WTC11 (cell line): ENCODE measurements around the gene PAK3. TPM values are rescaled to one million over a fixed set of nuclear protein-coding genes. Genes with fewer than 3 reads are reported as not detected.

Experiments used
- ATAC-seq: fragments of 200-7000 bp; cut with Tn5 transposase; 2 replicates; pipeline ENCODE4 v1.10.0; 2021; ENCODE audit warnings: mild to moderate bottlenecking, moderate library complexity
- CTCF ChIA-PET: fragments of 300-600 bp; sonication (Branson Sonifier 250); formaldehyde crosslinking; loops from one replicate; lab custom pipeline; 2021; ENCODE audit warnings: antibody characterized with exemption; lab: Charles Lee
- POLR2A ChIA-PET: fragments of 350-600 bp; sonication (Branson Sonifier 250); formaldehyde crosslinking; loops from one replicate; lab custom pipeline; 2021; ENCODE audit warnings: antibody characterized with exemption; lab: Charles Lee
- DNase-seq: peaks from one replicate; pipeline ENCODE4 v3.0.0; 2021; ENCODE audit warnings: low spot score
- H3K27ac Mint-ChIP-seq: 2 replicates; pipeline ENCODE4 v1.8.0; 2021; ENCODE audit warnings: mixed read lengths
- H3K27me3 Mint-ChIP-seq: 2 replicates; pipeline ENCODE4 v1.8.0; 2021; ENCODE audit warnings: low read depth, mild to moderate bottlenecking, moderate library complexity, mixed read lengths
- H3K36me3 Mint-ChIP-seq: 2 replicates; pipeline ENCODE4 v1.8.0; 2021; ENCODE audit warnings: mixed read lengths
- H3K4me1 Mint-ChIP-seq: 2 replicates; pipeline ENCODE4 v1.8.0; 2022; ENCODE audit warnings: mixed read lengths
- H3K4me3 Mint-ChIP-seq: 2 replicates; pipeline ENCODE4 v1.8.0; 2021; ENCODE audit warnings: mild to moderate bottlenecking, moderate library complexity, mixed read lengths
- H3K9me3 Mint-ChIP-seq: 2 replicates; pipeline ENCODE4 v1.8.0; 2021; ENCODE audit warnings: mixed read lengths
- ARID4B ChIP-seq: sonication (generic); formaldehyde crosslinking; IDR thresholded peaks from 2 replicates; pipeline ENCODE4 v1.8.0; 2023; ENCODE audit warnings: missing genetic modification reagents, mild to moderate bottlenecking, borderline replicate concordance
- ATF1 ChIP-seq: sonication (generic); formaldehyde crosslinking; IDR thresholded peaks from 2 replicates; pipeline ENCODE4 v1.8.1; 2023; ENCODE audit warnings: mild to moderate bottlenecking, moderate library complexity, missing genetic modification reagents
- CDX4 ChIP-seq: fragments of 250-450 bp; sonication (Bioruptor Pico); IDR thresholded peaks from 2 replicates; pipeline ENCODE4 v1.9.0; 2021; ENCODE audit warnings: moderate library complexity, mild to moderate bottlenecking, inconsistent platforms, borderline replicate concordance
- CREB1 ChIP-seq: sonication (generic); formaldehyde crosslinking; IDR thresholded peaks from 2 replicates; pipeline ENCODE4 v1.8.0; 2023; ENCODE audit warnings: mild to moderate bottlenecking, missing genetic modification reagents
- CREM ChIP-seq: sonication (generic); formaldehyde crosslinking; IDR thresholded peaks from 2 replicates; pipeline ENCODE4 v1.8.1; 2022; ENCODE audit warnings: mild to moderate bottlenecking, missing genetic modification reagents, moderate library complexity
- E2F4 ChIP-seq: sonication (generic); formaldehyde crosslinking; IDR thresholded peaks from 2 replicates; pipeline ENCODE4 v1.8.1; 2022; ENCODE audit warnings: low read depth, mild to moderate bottlenecking, moderate library complexity, missing genetic modification reagents, borderline replicate concordance
- ETV6 ChIP-seq: sonication (generic); formaldehyde crosslinking; IDR thresholded peaks from 2 replicates; pipeline ENCODE4 v1.8.1; 2022; ENCODE audit warnings: mild to moderate bottlenecking, missing genetic modification reagents
- FOXK1 ChIP-seq: sonication (generic); formaldehyde crosslinking; IDR thresholded peaks from 2 replicates; pipeline ENCODE4 v1.8.0; 2022; ENCODE audit warnings: mild to moderate bottlenecking, moderate library complexity, missing genetic modification reagents
- FOXP1 ChIP-seq: sonication (generic); formaldehyde crosslinking; IDR thresholded peaks from 2 replicates; pipeline ENCODE4 v1.8.0; 2022; ENCODE audit warnings: missing genetic modification reagents, mild to moderate bottlenecking, moderate library complexity, borderline replicate concordance
- GRHL2 ChIP-seq: fragments of 250-450 bp; sonication (Bioruptor Pico); IDR thresholded peaks from 2 replicates; pipeline ENCODE4 v1.8.0; 2022; ENCODE audit warnings: mild to moderate bottlenecking, moderate library complexity; ENCODE audit not compliant: insufficient replicate concordance, severe bottlenecking
- IRF1 ChIP-seq: sonication (generic); formaldehyde crosslinking; IDR thresholded peaks from 2 replicates; pipeline ENCODE4 v1.8.0; 2023; ENCODE audit warnings: missing genetic modification reagents
- MXD4 ChIP-seq: fragments of 250-450 bp; sonication (Bioruptor Pico); IDR thresholded peaks from 2 replicates; pipeline ENCODE4 v1.8.0; 2021; ENCODE audit warnings: mild to moderate bottlenecking, moderate library complexity, borderline replicate concordance
- NFATC4 ChIP-seq: fragments of 250-450 bp; sonication (Bioruptor Pico); IDR thresholded peaks from 2 replicates; pipeline ENCODE4 v1.9.0; 2021; ENCODE audit warnings: mild to moderate bottlenecking
- NR3C1 ChIP-seq: sonication (generic); formaldehyde crosslinking; conservative IDR thresholded peaks from 2 replicates; pipeline ENCODE4 v1.8.1; 2023; ENCODE audit warnings: low read depth, mild to moderate bottlenecking, missing genetic modification reagents
- PRDM15 ChIP-seq: sonication (generic); formaldehyde crosslinking; IDR thresholded peaks from 2 replicates; pipeline ENCODE4 v1.8.0; 2022; ENCODE audit warnings: missing genetic modification reagents
- RELA ChIP-seq: sonication (generic); formaldehyde crosslinking; IDR thresholded peaks from 2 replicates; pipeline ENCODE4 v1.8.1; 2022; ENCODE audit warnings: missing genetic modification reagents, mild to moderate bottlenecking, borderline replicate concordance
- SOX15 ChIP-seq: fragments of 250-450 bp; sonication (Bioruptor Pico); IDR thresholded peaks from 2 replicates; pipeline ENCODE4 v1.9.0; 2021; ENCODE audit warnings: mild to moderate bottlenecking
- ZNF121 ChIP-seq: sonication (generic); formaldehyde crosslinking; IDR thresholded peaks from 2 replicates; pipeline ENCODE4 v1.8.0; 2023; ENCODE audit warnings: missing genetic modification reagents
- ZNF532 ChIP-seq: fragments of 250-450 bp; sonication (Bioruptor Pico); IDR thresholded peaks from 2 replicates; pipeline ENCODE4 v1.9.0; 2021; ENCODE audit warnings: mild to moderate bottlenecking, borderline replicate concordance
- ZSCAN18 ChIP-seq: fragments of 250-450 bp; sonication (Bioruptor Pico); IDR thresholded peaks from 2 replicates; pipeline ENCODE4 v2.1.2; 2022; ENCODE audit warnings: mild to moderate bottlenecking, moderate library complexity
- total RNA-seq: library from RNA; stranded (reverse); gene quantifications from 3 replicates; pipeline ENCODE4 v1.2.3, GENCODE V29; 2021

Gene PAK3
- total RNA-seq, 1 experiment from 2014 or later = 5.1 TPM

- TF ChIP-seq E2F4 (no peak), ARID4B (CRISPR knock-in tag) (no peak), ZNF121 (no peak), NFATC4 (CRISPR knock-in tag) (no peak), FOXK1 (no peak), RELA (CRISPR knock-in tag) (no peak), ZNF532 (no peak), ATF1 (CRISPR knock-in tag) (no peak), CDX4 (CRISPR knock-in tag) (no peak), CREB1 (CRISPR knock-in tag) (no peak), ETV6 (no peak)
Measured at GRCh38 chrX:111086591-111087006, 9.4 kb upstream of the PAK3 start (continued).

- no peak for DNase-seq
- no peak for ATAC-seq
- ChIA-PET POLR2A (no interaction called here), CTCF (no interaction called here)
- Mint-ChIP-seq H3K27me3 (no peaks in the 10 kb centered on the region), H3K36me3 (no peaks in the 10 kb centered on the region), H3K27ac (no peak overlapping the region), H3K4me1 (peaks cover 40% of the 10 kb centered on the region), H3K9me3 (no peaks in the 10 kb centered on the region), H3K4me3 (no peak overlapping the region)
- TF ChIP-seq MXD4 (CRISPR knock-in tag) (no peak), SOX15 (CRISPR knock-in tag) (no peak), PRDM15 (CRISPR knock-in tag) (no peak), FOXP1 (CRISPR knock-in tag) (no peak), GRHL2 (no peak), CDX4 (CRISPR knock-in tag) (no peak), NR3C1 (CRISPR knock-in tag) (no peak), IRF1 (CRISPR knock-in tag) (no peak), CREM (CRISPR knock-in tag) (no peak), ZSCAN18 (CRISPR knock-in tag) (no peak)
Measured at GRCh38 chrX:111088628-111089027, 7.4 kb upstream of the PAK3 start.
